WERI-Rb-1 (cell line): ENCODE data around the gene ITPR1.

Experiments used
- DNase-seq: peaks from one replicate; pipeline ENCODE4 v3.0.0-alpha.2; 2020
- H3K27ac ChIP-seq: fragments of 250-450 bp; sonication (Bioruptor Pico); 2 replicates; pipeline ENCODE4 v1.5.1; 2020; ENCODE audit warnings: mild to moderate bottlenecking, moderate library complexity
- H3K27me3 ChIP-seq: fragments of 250-450 bp; sonication (Bioruptor Pico); 2 replicates; pipeline ENCODE4 v1.5.1; 2021; ENCODE audit warnings: mild to moderate bottlenecking, low read depth, moderate library complexity; ENCODE audit not compliant: insufficient read depth, severe bottlenecking
- H3K36me3 ChIP-seq: fragments of 250-450 bp; sonication (Bioruptor Pico); 2 replicates; pipeline ENCODE4 v1.5.1; 2020; ENCODE audit warnings: mild to moderate bottlenecking, moderate library complexity
- H3K4me3 ChIP-seq: 2 replicates; pipeline ENCODE4 v1.5.1; 2011; ENCODE audit warnings: low read depth, mild to moderate bottlenecking, control low read depth, low read length
- H3K9me3 ChIP-seq: fragments of 250-450 bp; sonication (Bioruptor Pico); 2 replicates; pipeline ENCODE4 v1.5.1; 2021; ENCODE audit warnings: mild to moderate bottlenecking, moderate library complexity; ENCODE audit not compliant: severe bottlenecking
- CTCF ChIP-seq: IDR thresholded peaks from 2 replicates; pipeline ENCODE4 v1.5.1; 2011; ENCODE audit warnings: low read depth, mild to moderate bottlenecking, control low read depth, inconsistent platforms, low read length

The ITPR1 gene

GRCh38 chr3:4739289-4740236 lies 246.4 kb downstream of the ITPR1 start:
- H3K27me3 ChIP-seq = no peaks in the 10 kb centered on the region
- no peaks in the 10 kb centered on the region for H3K36me3 ChIP-seq
- no peaks in the 10 kb centered on the region for H3K9me3 ChIP-seq
- TF ChIP-seq CTCF = no peak
- no peak overlapping the region for H3K4me3 ChIP-seq
- DNase-seq = no peak
- H3K27ac ChIP-seq = no peak overlapping the region

- H3K27me3 ChIP-seq = no peaks in the 10 kb centered on the region
- TF ChIP-seq CTCF = no peak
- H3K36me3 ChIP-seq = no peaks in the 10 kb centered on the region
- H3K4me3 ChIP-seq = no peak overlapping the region
- no peak for DNase-seq
- no peaks in the 10 kb centered on the region for H3K9me3 ChIP-seq
- H3K27ac ChIP-seq = no peak overlapping the region
Measured at GRCh38 chr3:4740397-4741105, 247.4 kb downstream of the ITPR1 start.

GRCh38 chr3:4741106-4741403 lies 247.9 kb downstream of the ITPR1 start:
- Histone ChIP-seq H3K27ac (no peak overlapping the region), H3K27me3 (no peaks in the 10 kb centered on the region), H3K4me3 (no peak overlapping the region), H3K9me3 (no peaks in the 10 kb centered on the region), H3K36me3 (no peaks in the 10 kb centered on the region)
- no peak for DNase-seq
- TF ChIP-seq CTCF = no peak

- H3K27ac ChIP-seq = no peak overlapping the region
- H3K27me3 ChIP-seq = no peaks in the 10 kb centered on the region
- no peaks in the 10 kb centered on the region for H3K36me3 ChIP-seq
- TF ChIP-seq CTCF = no peak
- no peak for DNase-seq
- no peak overlapping the region for H3K4me3 ChIP-seq
- H3K9me3 ChIP-seq = no peaks in the 10 kb centered on the region
Measured at GRCh38 chr3:4741404-4742307, 248.5 kb downstream of the ITPR1 start.

GRCh38 chr3:4742359-4742758 lies 249.2 kb downstream of the ITPR1 start:
- TF ChIP-seq CTCF = no peak
- Histone ChIP-seq H3K4me3 (no peak overlapping the region), H3K27ac (no peak overlapping the region), H3K27me3 (no peaks in the 10 kb centered on the region), H3K9me3 (no peaks in the 10 kb centered on the region), H3K36me3 (no peaks in the 10 kb centered on the region)
- DNase-seq = no peak
